GM06990 (cell line): Measurements from ENCODE around the gene GID4.

Experiments used
- DNase-seq: peaks from one replicate; pipeline ENCODE4 v3.0.0-alpha.2; 2011; ENCODE audit not compliant: insufficient read length; ENCODE audit errors: extremely low read depth
- H3K27me3 ChIP-seq: replicated peaks from 2 replicates; pipeline ENCODE4 v1.6.0; 2011; ENCODE audit warnings: low read length; ENCODE audit not compliant: control insufficient read depth, insufficient read depth
- H3K36me3 ChIP-seq: 2 replicates; pipeline ENCODE4 v1.5.1; 2011; ENCODE audit warnings: low read length; ENCODE audit not compliant: control insufficient read depth, insufficient read depth
- H3K4me3 ChIP-seq: replicated peaks from 2 replicates; pipeline ENCODE4 v1.5.1; 2011; ENCODE audit warnings: low read depth, mild to moderate bottlenecking, control low read depth, low read length
- CTCF ChIP-seq: IDR thresholded peaks from 2 replicates; pipeline ENCODE4 v1.5.1; 2011; ENCODE audit warnings: low read length, control low read depth, mild to moderate bottlenecking, inconsistent platforms; ENCODE audit not compliant: insufficient read depth, poor library complexity, severe bottlenecking

Gene GID4

GRCh38 chr17:18004345-18004744 is 34.9 kb upstream of the GID4 start:
- no peak for DNase-seq
- Histone ChIP-seq H3K27me3 (no peaks in the 10 kb centered on the region), H3K4me3 (no peak overlapping the region), H3K36me3 (peaks cover 3% of the 10 kb centered on the region; the same call in 1 of the 2 replicates)
- no peak for TF ChIP-seq CTCF

DNA sequence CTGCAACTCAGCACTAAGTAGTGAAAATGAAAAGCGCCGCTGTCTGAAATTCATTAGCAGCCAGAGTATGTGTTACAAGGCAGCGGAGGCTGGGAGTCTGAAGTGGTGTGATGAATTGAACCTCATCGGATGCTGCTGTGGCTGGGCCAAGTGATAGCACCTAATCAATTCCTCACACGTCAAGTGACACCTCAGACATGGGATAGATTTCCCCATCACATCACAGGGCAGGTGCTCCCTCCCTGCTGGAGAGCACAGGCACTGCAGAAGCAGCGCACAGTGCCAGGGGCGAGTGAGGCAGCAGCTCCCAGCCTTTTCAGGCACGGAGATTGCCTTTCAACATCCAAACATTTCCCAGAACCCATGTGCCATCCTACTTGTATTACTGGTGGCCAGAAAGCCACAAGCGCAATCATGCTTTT is 34.3 kb upstream of the GID4 start:
- Histone ChIP-seq H3K36me3 (peaks cover 3% of the 10 kb centered on the region; the same call in 1 of the 2 replicates), H3K27me3 (no peaks in the 10 kb centered on the region), H3K4me3 (no peak overlapping the region)
- DNase-seq = no peak
- no peak for TF ChIP-seq CTCF

GRCh38 chr17:18005496-18005895 is 33.7 kb upstream of the GID4 start:
- Histone ChIP-seq H3K27me3 (no peaks in the 10 kb centered on the region), H3K36me3 (peaks cover 3% of the 10 kb centered on the region; the same call in 1 of the 2 replicates), H3K4me3 (no peak overlapping the region)
- no peak for DNase-seq
- TF ChIP-seq CTCF = no peak

DNA sequence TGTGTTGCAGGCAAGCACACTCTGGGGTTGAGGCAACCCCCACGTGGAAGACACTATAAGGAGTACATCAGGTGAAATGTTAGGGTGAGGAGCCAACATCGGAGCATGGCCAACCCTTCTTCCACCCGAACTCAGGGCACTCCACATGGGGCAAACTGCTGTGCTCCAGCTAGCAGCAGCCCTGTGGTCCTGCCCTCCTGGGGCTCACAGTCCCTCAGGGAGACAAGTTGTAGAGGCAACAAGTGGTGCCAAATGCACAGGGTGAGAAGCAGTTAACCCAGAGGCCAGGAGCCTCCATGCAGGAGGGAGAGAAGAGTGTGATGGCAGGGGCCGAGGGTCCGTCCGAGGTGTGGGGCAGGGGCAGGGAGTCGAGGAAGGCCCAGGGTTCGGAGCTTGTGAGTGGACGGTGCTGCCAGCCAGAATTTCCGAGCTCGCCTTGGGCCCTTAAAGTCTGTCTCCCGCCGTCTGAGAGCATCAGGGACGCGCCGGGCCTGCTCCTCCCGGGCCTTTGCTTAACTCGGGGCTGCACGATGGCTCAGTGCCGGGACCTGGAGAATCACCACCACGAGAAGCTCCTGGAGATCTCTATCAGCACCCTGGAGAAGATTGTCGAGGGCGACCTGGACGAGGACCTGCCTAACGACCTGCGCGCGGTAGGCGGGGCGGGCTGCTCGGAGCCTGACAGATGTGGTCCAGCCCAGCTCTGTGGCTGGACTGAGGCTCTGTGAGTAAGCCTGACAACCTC is 32.5 kb upstream of the GID4 start:
- Histone ChIP-seq H3K36me3 (peaks cover 3% of the 10 kb centered on the region; the same call in 1 of the 2 replicates), H3K27me3 (no peaks in the 10 kb centered on the region), H3K4me3 (no peak overlapping the region)
- no peak for TF ChIP-seq CTCF
- no peak for DNase-seq

GRCh38 chr17:18008496-18009268 is 30.5 kb upstream of the GID4 start:
- DNase-seq = no peak
- Histone ChIP-seq H3K36me3 (peaks cover 3% of the 10 kb centered on the region; the same call in 1 of the 2 replicates), H3K27me3 (no peaks in the 10 kb centered on the region), H3K4me3 (no peak overlapping the region)
- no peak for TF ChIP-seq CTCF
